ENCODE results near the gene SEMA5A. TPM values are rescaled to one million over a fixed set of nuclear protein-coding genes. Genes with fewer than 3 reads are reported as not detected.

The SEMA5A gene
- total and polyA plus RNA-seq, 7 donors = 0.60 to 4.7 (median 2.8) TPM

DNA sequence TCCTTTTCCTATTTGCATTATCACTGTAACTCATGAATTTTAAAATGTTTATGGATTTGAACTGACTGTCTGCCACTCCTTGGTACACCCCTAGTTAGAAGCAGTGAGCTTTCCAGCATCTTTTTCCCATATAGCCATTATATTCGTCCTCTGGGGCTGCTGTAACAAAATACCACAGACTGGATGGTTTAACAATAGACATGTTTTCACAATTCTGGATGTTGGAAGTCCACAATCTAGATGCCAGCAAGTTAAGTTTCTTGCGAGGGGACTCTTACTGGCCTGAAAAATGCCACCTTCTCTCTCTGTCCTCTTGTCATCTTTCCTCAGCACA lies 530.0 kb downstream of the SEMA5A start:
- Histone ChIP-seq H3K27me3 (no peaks in the 10 kb centered on the region), H3K4me1 (no peaks in the 10 kb centered on the region), H3K9me3 (no peaks in the 10 kb centered on the region), H3K27ac (no peak overlapping the region), H3K4me3 (no peak overlapping the region), H3K36me3 (no peaks in the 10 kb centered on the region)
- no peak for TF ChIP-seq EP300 (IDR thresholded peaks at IDR 0.05)
- TF ChIP-seq POLR2A (IDR thresholded peaks at IDR 0.05) = no peak
- TF ChIP-seq, protein P1, sequence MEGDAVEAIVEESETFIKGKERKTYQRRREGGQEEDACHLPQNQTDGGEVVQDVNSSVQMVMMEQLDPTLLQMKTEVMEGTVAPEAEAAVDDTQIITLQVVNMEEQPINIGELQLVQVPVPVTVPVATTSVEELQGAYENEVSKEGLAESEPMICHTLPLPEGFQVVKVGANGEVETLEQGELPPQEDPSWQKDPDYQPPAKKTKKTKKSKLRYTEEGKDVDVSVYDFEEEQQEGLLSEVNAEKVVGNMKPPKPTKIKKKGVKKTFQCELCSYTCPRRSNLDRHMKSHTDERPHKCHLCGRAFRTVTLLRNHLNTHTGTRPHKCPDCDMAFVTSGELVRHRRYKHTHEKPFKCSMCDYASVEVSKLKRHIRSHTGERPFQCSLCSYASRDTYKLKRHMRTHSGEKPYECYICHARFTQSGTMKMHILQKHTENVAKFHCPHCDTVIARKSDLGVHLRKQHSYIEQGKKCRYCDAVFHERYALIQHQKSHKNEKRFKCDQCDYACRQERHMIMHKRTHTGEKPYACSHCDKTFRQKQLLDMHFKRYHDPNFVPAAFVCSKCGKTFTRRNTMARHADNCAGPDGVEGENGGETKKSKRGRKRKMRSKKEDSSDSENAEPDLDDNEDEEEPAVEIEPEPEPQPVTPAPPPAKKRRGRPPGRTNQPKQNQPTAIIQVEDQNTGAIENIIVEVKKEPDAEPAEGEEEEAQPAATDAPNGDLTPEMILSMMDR (IDR thresholded peaks at IDR 0.05) = no peak
- no peak for TF ChIP-seq POLR2AphosphoS5 (IDR thresholded peaks at IDR 0.05)
- WGBS, 2 donors = 38 to 54% methylated on average over 2 of the region's 2 CpGs
- no peak for DNase-seq
- intact Hi-C loops (cut with DNase I) = no loop called here

DNA sequence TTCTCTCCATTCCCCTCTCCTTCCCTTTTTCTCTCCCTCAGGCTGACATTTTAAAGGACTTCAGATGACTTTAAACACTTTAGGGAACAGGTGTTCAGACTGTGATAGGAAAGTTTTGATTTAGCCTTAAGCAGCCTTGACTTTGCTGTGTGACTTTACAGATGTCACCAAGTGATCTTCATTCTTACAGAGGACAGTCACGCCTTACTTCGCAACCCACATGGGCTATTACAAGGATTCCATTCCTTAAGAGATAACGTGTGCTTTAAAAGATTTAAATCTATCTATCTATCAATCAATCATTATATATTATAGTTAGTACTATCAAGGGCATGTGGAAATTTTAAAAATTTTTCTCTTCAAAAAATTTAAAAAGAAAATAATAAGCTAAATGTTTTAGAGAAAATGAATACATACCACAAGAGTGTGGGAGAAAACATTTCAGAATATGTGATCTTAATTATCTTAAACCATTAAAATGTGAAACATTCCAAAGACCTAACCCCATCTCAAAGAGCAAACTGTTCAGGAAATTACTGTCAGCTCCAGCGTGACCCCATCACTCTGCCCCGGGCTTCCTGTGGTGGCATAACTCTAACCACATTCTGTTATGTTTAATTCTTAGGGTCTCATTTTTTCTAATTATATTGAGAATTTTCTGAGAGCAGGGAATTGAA lies 530.5 kb downstream of the SEMA5A start:
- 50 to 65% methylated on average over 5 of the region's 5 CpGs for WGBS, 2 donors
- Histone ChIP-seq H3K9me3 (no peaks in the 10 kb centered on the region), H3K4me1 (no peaks in the 10 kb centered on the region), H3K36me3 (no peaks in the 10 kb centered on the region), H3K27ac (no peak overlapping the region), H3K27me3 (no peaks in the 10 kb centered on the region), H3K4me3 (no peak overlapping the region)
- no peak for DNase-seq
- TF ChIP-seq, protein P1 (IDR thresholded peaks at IDR 0.05) = no peak
- TF ChIP-seq POLR2A (IDR thresholded peaks at IDR 0.05) = no peak
- no peak for TF ChIP-seq EP300 (IDR thresholded peaks at IDR 0.05)
- no peak for TF ChIP-seq POLR2AphosphoS5 (IDR thresholded peaks at IDR 0.05)
- intact Hi-C loops (cut with DNase I) = no loop called here

DNA sequence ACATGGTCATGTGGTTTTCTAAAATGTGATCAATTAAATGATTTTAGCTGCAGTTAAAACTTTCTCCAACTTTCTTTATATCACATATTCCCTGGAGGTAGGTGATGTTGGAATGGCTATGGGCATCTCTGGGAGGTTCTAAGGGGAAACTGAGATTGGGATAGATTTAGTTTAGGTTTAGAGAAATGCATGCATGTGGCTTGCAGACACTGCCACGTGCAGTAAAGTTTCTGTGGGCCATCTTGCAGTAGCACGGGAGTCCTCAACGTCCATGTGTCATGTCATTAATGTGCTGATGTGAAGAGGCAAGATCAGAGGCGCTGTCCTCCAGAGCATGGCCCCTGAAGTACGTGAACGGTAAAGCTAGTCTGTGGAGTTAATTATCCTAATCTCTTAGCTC lies 532.7 kb downstream of the SEMA5A start:
- Histone ChIP-seq H3K4me1 (no peaks in the 10 kb centered on the region), H3K9me3 (no peaks in the 10 kb centered on the region), H3K27ac (no peak overlapping the region), H3K27me3 (no peaks in the 10 kb centered on the region), H3K4me3 (no peak overlapping the region), H3K36me3 (no peaks in the 10 kb centered on the region)
- intact Hi-C loops (cut with DNase I) = no loop called here
- DNase-seq = no peak
- TF ChIP-seq POLR2AphosphoS5 (IDR thresholded peaks at IDR 0.05) (no peak), EP300 (IDR thresholded peaks at IDR 0.05) (no peak)
- 78 to 79% methylated on average over 6 of the region's 6 CpGs for WGBS, 2 donors

DNA sequence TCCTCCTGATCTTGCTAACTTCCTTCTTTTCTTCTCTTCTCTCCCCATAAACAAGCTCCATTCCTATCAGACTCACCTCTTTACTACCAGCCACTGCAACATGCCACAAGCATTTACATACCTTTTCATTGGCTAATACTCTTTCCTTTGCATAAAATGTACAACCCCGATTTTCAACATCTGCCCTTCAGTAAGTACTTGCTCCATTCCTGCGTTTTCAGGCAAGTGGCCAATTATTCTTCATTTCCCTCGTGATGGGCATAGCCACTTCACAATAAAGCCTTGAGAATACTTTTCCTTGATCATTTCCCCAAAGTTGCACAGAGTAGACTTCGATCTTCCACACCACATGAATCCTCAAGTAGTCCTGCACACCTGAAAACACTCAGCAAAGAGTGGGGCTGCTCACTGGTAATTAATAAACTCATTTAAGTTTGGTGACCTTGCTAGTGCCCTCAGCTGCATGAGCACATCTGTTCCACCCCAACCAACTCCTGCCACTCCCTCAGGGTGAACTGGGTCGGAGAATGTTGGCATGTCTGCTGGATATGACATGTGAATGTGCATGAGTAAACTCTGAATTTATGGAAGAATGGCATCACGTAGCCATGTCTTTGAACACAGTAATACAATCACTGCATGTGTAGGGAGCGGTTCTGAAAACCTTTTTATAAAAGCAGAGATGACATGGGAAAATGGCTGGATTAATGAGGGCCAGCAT lies 535.8 kb downstream of the SEMA5A start:
- TF ChIP-seq POLR2A (IDR thresholded peaks at IDR 0.05) (no peak), EP300 (IDR thresholded peaks at IDR 0.05) (no peak), POLR2AphosphoS5 (IDR thresholded peaks at IDR 0.05) (no peak)
- TF ChIP-seq, protein P1 (IDR thresholded peaks at IDR 0.05) = no peak
- intact Hi-C loops (cut with DNase I) = no loop called here
- DNase-seq = no peak
- no peak overlapping the region for H3K27ac ChIP-seq
- H3K9me3 ChIP-seq = no peaks in the 10 kb centered on the region
- H3K27me3 ChIP-seq = no peaks in the 10 kb centered on the region
- H3K4me1 ChIP-seq = no peaks in the 10 kb centered on the region
- WGBS, 2 donors = 71 to 80% methylated on average over 7 of the region's 7 CpGs
- no peaks in the 10 kb centered on the region for H3K36me3 ChIP-seq
- no peak overlapping the region for H3K4me3 ChIP-seq

DNA sequence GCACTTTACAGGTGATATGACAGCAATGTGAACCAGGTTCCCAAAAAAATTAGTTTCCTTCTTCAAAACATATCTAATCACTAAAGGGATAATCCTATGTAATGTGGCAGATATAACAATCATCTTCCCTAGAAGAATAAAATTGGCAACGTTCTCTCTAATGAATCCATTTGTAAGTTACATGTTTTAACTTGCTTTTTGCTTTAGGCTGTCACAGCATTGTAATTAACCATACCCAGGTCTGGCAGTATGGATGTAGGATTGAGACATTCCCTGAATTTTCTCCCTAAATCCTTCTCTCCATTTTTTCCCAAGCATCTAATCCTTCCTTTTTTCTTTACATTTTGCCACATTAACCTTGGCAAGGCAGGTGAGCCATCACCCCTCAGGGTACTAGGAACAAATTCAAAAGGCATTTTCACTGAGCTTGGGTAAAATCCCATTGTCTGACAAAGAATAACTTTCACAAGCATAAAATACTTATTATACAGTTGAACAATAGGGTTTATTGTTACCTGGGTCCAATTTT lies 548.3 kb downstream of the SEMA5A start:
- intact Hi-C loops (cut with DNase I) = no loop called here
- Histone ChIP-seq H3K27me3 (no peaks in the 10 kb centered on the region), H3K4me1 (no peaks in the 10 kb centered on the region), H3K27ac (no peak overlapping the region), H3K9me3 (no peaks in the 10 kb centered on the region), H3K4me3 (no peak overlapping the region), H3K36me3 (no peaks in the 10 kb centered on the region)
- DNase-seq = no peak
- WGBS, 2 donors = 23 to 46% methylated on average over 1 of the region's 1 CpG
- TF ChIP-seq EP300 (IDR thresholded peaks at IDR 0.05) (no peak), POLR2A (IDR thresholded peaks at IDR 0.05) (no peak), POLR2AphosphoS5 (IDR thresholded peaks at IDR 0.05) (no peak)
- TF ChIP-seq, protein P1 (IDR thresholded peaks at IDR 0.05) = no peak
